Lower leg skin (tissue), 3 donors: ENCODE results near the gene EGFL6.

ENCODE experiments used
- POLR2A ChIP-seq, 2 donors: fragments of 450-650 bp; IDR thresholded peaks; one replicate each; pipeline ENCODE4 v1.6.1; 2016 to 2017; ENCODE audit warnings: antibody characterized with exemption in 2 of 2, mild to moderate bottlenecking in 1 of 2, moderate library complexity in 1 of 2
- TF ChIP-seq, protein P1 (sequence below), 3 donors: fragments of 450-650 bp; IDR thresholded peaks; one replicate each; pipeline ENCODE4 v1.5.1; 2016; ENCODE audit warnings: antibody characterized with exemption in 3 of 3, mild to moderate bottlenecking in 3 of 3, moderate library complexity in 2 of 3

DNA sequence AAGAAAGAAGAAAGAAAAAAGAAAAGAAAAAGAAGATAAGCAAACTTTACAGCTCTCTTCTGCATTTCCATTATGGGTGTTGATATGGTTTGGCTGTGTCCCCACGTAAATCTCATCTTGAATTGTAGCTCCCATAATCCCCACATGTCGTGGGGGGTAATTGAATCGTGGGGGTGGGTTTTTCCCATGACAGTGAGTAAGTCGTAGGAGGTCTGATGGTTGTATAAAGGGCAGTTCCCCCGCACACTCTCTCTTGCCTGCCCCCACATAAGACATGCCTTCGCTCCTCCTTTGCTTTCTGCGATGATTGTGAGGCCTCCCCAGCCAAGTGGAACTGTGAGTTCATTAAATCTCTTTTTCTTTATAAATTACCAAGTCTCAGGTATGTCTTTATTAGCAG, 112.2 kb downstream of the EGFL6 start:
- TF ChIP-seq, protein P1, sequence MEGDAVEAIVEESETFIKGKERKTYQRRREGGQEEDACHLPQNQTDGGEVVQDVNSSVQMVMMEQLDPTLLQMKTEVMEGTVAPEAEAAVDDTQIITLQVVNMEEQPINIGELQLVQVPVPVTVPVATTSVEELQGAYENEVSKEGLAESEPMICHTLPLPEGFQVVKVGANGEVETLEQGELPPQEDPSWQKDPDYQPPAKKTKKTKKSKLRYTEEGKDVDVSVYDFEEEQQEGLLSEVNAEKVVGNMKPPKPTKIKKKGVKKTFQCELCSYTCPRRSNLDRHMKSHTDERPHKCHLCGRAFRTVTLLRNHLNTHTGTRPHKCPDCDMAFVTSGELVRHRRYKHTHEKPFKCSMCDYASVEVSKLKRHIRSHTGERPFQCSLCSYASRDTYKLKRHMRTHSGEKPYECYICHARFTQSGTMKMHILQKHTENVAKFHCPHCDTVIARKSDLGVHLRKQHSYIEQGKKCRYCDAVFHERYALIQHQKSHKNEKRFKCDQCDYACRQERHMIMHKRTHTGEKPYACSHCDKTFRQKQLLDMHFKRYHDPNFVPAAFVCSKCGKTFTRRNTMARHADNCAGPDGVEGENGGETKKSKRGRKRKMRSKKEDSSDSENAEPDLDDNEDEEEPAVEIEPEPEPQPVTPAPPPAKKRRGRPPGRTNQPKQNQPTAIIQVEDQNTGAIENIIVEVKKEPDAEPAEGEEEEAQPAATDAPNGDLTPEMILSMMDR (IDR thresholded peaks at IDR 0.05) = no peak
- TF ChIP-seq POLR2A (IDR thresholded peaks at IDR 0.05) = no peak
